NCI-H2227 (cell line): ENCODE measurements around the gene CACNG1.
"Not testable (repeated sequence)": the region's sequence is repeated elsewhere in the genome, so short reads cannot be mapped to it uniquely, and the experiment has no call there.

Source experiments
- DNase-seq: peaks from one replicate; lab custom pipeline; 2025; ENCODE audit not compliant: unreplicated experiment; lab: John Stamatoyannopoulos, UW

The CACNG1 gene

DNA sequence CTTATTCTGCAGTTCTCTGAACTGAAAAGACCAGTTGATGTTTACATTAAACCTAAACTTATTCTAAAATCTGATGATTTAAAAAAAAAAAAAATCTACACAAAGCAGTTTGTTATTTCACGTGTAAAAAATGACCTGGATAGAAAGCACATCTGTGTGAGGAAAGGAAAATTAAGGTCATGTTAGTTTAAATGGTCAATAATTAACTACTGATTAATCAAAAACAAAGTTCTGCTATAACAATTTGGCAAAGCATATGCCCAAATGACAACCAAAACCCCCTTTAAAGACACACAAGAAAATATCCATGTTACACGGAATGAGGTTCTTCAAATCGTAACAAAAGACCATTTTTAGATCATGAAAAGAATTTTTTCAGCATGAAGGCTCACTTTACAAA is 30.4 kb downstream of the CACNG1 start:
- no peak for DNase-seq

DNA sequence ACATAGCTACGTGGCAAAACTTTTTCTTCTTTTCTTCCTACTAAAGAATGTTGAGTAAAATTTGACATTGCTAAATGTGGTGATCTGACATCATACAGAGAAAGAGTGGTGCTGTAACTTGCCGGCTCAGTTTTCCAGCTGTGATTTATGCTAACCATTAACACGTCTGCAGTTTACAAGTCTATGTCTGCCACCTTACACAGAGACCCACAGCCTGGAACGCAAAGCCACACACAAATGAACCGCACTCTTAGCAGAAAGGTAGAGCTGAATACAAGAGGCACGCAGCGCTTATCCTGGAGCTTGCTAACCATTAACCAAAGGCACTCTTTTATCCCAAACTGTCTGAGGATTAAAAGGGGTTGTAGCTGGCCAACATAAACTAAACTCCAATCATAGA is 31.9 kb downstream of the CACNG1 start:
- no peak for DNase-seq

DNA sequence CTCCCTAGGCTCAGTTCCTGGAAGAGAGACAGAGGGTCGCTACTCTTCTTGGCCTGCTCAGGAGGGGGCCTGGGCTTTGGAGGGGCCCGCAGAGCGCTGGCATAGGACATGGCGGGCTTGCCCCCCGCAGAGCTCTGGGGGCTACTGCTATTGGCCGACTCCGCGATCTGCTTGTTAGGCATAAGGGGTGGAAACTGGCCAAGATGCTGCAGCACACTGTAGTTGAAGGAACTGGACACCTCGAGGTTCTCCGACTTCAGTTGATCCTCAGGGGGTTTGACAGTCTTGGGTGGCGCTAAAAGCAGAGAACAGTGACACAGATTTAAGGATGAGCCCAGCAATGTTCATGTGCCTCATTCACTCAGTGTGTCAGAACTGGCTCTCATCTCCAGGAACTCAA is 33.9 kb downstream of the CACNG1 start:
- no peak for DNase-seq

DNA sequence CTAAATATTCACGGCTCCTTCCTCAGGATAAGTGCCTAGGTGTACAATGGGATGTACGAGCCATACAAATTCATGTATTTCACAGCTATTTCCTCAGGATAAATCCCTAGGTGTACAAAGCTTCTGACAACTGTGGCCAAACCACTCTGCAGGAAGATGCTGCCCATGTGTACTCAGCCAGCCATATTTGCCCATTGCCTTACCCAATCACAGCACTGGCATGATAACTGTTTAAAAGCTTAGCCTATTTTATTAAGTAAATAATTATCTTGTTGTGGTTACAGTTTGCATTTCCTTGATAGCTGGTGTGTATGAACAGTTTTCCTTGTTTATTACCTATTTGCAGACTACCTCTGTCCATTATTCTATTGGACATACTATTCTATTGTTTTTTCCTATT is 35.1 kb downstream of the CACNG1 start:
- no peak for DNase-seq

DNA sequence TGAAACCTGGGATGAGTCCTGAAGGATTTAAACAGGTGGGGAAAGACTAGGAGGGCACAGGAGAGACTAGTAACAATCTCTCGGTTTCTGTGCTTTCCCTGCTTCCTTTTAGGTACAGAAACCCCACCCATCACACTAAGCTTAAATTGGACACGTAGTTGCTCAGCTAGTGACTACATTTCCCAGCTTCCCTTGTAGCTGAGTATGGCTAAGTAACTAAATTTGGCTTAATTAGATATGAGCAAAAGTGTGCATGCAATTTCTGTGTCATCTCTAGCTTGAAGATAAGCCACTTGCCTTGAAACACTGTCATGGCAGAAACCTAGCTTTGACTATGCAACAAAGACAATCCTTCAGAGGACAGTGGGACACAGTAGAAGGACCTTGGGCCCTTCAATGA is 36.5 kb downstream of the CACNG1 start:
- no peak for DNase-seq

DNA sequence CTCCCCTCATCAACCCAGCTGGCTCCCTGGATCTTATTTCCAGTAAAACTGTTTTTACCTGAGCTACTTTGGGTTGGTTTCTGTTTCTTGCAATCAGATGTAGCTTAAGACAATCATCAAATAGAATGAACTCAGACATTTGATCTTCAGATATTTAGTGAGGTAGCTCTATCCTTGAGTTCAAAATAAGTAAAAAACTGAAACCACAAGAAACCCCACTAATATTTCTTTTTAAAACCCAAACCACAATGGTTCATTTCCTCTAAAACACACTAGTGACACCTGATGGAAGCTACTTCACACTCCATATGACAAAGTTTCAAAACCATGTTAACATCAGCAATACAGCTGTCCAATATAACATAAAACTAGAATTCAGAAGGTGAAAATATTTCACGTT is 37.8 kb downstream of the CACNG1 start:
- DNase-seq: no peak

DNA sequence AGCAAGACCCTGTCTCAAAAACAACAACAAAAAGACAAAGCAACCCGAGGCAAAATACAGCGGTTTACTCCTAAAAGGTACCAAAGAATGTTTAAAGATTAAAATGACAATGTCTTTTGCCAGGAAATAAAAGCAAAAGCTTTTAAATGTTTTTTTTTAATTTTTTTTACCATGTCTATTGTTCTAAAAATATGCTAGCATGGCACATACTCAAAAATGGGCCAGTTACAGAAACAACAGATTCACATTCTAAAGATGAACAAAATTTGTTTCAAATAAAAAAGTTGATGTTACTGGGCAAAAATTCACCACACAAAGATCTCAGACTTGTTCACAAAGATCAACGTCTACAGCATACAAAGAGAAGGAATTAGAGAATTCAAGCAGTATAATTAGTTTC is 41.1 kb downstream of the CACNG1 start:
- DNase-seq: no peak

DNA sequence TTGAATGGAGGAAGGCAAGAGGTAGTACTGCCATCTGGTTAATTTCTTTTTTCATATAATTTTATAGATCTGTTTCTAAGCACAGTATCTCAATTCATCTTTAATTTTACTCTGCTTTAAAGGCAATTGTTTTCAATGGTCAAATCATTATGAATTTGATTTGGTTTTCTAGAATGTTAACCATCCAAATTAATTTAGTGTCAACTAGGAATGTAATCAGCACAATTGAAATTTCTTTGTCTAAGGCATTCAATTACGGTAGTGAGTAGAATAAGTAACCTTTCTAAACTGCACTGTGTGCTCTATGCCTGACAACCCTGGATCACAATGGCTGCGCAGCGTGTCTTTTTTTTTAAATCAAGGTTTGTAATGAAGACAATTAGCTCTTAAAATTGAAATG is 44.3 kb downstream of the CACNG1 start:
- no peak for DNase-seq

DNA sequence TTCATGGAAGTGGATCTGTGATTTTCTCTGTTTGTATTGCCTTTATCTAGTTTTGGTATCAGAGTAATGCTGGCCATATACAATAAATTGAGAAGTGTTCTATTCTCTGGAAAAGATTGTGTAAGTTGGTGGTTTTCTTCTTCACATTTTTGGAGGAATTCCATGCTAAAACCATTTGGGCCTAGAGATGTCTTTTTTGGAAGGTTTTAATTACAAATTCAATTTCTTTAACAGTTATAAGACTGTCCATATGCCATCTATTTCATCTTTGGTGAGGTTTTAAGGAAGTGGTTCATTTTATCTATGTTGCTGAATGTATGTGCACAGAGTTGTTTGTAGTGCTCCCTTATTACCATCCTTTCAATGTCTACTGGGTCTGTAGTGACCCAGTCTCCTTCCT is 46.0 kb downstream of the CACNG1 start:
- no peak for DNase-seq

DNA sequence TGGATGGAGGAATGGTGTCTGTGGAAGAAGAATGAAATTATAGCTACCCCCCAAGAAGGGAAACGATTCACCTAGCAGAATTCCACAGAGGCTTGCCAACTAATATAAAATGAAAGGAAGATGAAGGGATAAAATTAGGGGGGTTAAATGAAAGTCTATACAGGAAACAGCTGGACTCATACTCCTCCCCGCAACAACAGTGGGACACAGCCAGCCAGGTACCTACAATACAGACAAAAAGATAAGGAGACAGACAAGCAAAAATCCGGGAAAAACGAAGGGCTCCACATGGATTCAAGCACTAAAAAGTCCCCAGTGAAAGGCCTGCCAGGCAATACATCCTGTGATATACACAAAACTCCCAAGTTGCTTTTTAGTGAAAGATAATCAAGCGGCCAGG is 47.9 kb downstream of the CACNG1 start:
- no peak for DNase-seq

DNA sequence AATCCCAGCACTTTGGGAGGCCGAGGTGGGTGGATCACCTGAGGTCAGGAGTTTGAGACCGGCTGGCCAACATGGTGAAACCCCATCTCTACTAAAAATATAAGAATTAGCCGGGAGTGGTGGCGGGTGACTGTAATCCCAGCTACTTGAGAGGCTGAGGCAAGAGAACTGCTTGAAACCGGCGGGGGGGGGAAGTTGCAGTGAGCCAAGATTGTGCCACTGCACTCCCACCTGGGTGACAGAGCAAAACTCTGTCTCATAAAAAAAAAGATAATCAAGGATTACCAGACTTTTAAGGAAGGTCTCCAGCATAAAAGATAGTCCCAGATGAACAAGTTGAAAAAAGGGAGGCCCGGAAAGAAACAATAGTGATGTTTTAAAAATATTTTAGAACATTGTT is 48.4 kb downstream of the CACNG1 start:
- DNase-seq: not testable (repeated sequence)

DNA sequence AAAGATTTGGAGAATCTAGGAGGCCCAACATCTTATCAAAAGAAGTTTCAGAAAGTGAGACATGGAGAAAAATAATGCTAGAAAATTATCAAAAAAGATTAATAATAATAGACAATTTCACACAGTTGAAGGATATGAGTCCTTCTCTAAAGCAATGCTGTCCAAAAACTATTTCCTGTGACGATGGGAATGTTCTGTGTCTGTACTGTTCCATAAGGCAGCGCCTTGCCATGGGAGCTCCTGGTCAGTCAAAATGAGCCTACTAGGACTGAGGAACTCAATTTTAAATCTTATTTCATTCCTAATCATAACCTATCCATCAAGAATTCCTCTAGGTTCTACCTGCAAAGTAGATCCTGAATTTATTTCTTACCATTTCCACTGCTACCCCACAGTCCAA is 49.0 kb downstream of the CACNG1 start:
- DNase-seq: no peak

DNA sequence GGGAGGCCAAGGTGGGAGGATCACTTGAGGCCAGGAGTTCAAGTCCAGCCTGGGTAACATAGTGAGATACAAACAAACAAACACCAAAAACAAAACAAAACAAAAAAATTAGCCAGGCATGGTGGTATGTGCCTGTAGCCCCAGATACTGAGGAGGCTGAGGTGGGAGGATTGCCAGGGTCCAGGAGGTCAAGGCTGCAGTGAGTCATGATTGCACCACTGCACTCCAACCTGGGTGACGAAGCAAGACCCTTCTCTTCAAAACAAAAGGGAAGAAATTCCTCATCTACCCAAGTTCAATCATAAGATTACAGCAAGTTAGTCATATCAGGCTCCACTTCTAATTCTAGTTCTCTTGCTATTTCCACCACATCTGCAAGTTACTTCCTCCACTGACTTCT is 50.9 kb downstream of the CACNG1 start:
- DNase-seq: not testable (repeated sequence)

DNA sequence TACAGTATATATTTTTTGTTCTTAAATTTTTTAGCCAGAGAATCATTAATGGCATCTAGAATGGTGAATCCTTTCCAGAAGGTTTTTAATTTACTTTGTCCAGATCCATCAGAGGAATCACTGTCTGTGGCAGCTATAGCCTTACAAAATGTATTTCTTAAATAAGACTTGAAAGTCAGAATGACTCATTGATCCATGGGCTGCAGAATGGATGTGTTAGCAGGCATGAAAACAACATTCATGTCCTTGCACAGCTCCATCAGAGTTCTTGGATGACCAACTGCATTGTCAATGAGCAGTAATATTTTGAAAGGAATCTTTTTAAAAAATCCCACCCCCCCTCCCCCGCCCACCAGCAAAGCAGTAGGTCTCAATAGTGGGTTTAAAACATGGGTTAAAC is 51.4 kb downstream of the CACNG1 start:
- DNase-seq: no peak

DNA sequence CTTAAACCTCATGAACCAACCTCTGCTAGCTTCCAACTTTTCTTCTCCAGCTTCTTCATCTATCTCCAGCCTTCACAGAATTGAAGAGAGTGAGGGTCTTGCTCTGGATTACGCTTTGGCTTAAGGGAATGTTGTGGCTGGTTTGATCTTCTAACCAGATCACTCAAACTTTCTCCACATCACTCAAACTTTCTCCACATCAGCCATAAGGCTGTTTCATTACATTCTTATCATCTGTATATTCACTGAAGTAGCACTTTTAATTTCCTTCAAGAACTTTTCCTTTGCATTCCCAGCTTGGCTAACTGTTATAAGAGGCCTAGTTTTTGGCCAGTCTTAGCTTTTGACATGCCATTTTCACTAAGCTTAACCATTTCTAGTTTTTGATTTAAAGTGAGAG is 52.3 kb downstream of the CACNG1 start:
- DNase-seq: no peak

DNA sequence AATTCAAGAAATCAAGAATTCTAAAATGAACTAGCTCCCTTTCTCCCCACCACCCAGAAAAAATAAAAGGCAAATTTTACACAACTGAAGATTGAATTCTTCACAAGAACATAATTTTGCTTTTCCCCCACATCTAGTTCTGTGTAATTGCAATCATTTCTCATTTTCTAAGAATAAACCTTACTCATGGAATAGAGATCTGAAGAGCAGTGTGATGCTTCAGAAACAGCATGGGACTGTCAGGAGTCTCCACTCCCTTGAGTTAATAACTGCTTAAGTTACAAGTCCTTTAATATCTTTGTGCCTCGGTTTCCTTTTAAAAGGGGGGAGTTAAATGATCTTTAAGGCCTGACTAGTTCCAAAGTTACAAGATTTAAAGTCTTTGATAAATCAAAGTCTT is 53.7 kb downstream of the CACNG1 start:
- no peak for DNase-seq

DNA sequence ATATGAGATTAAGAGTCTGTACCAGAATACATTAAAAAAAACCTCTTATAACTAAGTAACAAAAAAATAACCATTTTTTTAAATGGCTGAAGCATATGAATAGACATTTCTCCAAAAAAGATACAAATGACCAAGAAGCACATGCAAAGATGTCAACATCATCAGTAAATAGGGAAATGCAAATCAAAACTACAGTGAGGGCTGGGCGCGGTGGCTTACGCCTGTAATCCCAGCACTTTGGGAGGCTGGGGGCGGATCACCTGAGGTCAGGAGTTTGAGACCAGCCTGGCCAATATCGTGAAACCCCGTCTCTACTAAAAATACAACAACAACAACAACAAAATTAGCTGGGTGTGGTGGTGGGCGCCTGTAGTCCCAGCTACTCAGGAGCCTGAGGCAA is 60.3 kb downstream of the CACNG1 start:
- DNase-seq: not testable (repeated sequence)

DNA sequence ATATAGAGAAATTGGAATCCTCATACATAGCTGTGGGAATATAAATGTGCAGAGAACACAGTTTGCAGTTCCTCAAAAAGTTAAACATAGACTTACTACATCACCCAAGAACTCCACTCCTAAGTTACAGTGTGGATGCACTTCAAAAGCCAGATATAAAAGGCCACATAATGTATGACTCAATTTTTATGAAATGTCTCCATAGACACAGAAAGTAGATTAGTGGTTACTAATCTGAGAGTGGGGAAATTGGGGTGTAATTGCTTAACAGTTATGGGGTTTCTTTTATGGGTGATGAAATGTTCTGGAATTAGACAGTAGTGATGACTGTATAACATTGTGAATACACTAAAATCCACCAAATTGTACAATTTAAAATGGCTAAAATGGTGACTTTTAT is 60.9 kb downstream of the CACNG1 start:
- no peak for DNase-seq
